ENCODE measurements around the gene PLAU.
"Not testable (repeated sequence)": the region's sequence is repeated elsewhere in the genome, so short reads cannot be mapped to it uniquely, and the experiment has no call there.

Gene PLAU

GRCh38 chr10:73899423-73899822, 11.5 kb upstream of the PLAU start:
- no peak for DNase-seq

GRCh38 chr10:73900064-73900463, 10.9 kb upstream of the PLAU start:
- no peak for DNase-seq

GRCh38 chr10:73901261-73901660, 9.7 kb upstream of the PLAU start:
- no peak for DNase-seq

GRCh38 chr10:73902351-73902750, 8.6 kb upstream of the PLAU start:
- DNase-seq: no peak

GRCh38 chr10:73905256-73906020, 5.5 kb upstream of the PLAU start:
- DNase-seq: no peak

GRCh38 chr10:73906524-73907447, 4.1 kb upstream of the PLAU start:
- no peak for DNase-seq

- DNase-seq: no peak
Measured at GRCh38 chr10:73907841-73908517, 3.0 kb upstream of the PLAU start.

GRCh38 chr10:73908853-73909539, 1.9 kb upstream of the PLAU start:
- peak; percentile 56 for DNase-seq

GRCh38 chr10:73909540-73910115, 1.3 kb upstream of the PLAU start:
- no peak for DNase-seq

GRCh38 chr10:73910401-73910763, 550 bp upstream of the PLAU start:
- DNase-seq: peak; percentile 9

GRCh38 chr10:73911553-73912004, 647 bp downstream of the PLAU start:
- DNase-seq: no peak

GRCh38 chr10:73914036-73914435, 3.1 kb downstream of the PLAU start:
- DNase-seq: no peak

- no peak for DNase-seq
Measured at GRCh38 chr10:73915206-73915851, 4.4 kb downstream of the PLAU start.

GRCh38 chr10:73916761-73917470, 6.0 kb downstream of the PLAU start:
- no peak for DNase-seq

- no peak for DNase-seq
Measured at GRCh38 chr10:73917566-73918305, 6.8 kb downstream of the PLAU start.

GRCh38 chr10:73919481-73919880, 8.5 kb downstream of the PLAU start:
- not testable (repeated sequence) for DNase-seq

GRCh38 chr10:73920089-73920488, 9.2 kb downstream of the PLAU start:
- DNase-seq: peak; percentile 31

GRCh38 chr10:73922007-73922863, 11.3 kb downstream of the PLAU start:
- peak; percentile 28 for DNase-seq

- DNase-seq: no peak
Measured at GRCh38 chr10:73922864-73923133, 11.9 kb downstream of the PLAU start.

All from CD4-positive, alpha-beta T cell treated with Interleukin-17A for 4 hours (primary cell).